ENCODE data around the gene MCRIP1.

MCRIP1 gene

DNA sequence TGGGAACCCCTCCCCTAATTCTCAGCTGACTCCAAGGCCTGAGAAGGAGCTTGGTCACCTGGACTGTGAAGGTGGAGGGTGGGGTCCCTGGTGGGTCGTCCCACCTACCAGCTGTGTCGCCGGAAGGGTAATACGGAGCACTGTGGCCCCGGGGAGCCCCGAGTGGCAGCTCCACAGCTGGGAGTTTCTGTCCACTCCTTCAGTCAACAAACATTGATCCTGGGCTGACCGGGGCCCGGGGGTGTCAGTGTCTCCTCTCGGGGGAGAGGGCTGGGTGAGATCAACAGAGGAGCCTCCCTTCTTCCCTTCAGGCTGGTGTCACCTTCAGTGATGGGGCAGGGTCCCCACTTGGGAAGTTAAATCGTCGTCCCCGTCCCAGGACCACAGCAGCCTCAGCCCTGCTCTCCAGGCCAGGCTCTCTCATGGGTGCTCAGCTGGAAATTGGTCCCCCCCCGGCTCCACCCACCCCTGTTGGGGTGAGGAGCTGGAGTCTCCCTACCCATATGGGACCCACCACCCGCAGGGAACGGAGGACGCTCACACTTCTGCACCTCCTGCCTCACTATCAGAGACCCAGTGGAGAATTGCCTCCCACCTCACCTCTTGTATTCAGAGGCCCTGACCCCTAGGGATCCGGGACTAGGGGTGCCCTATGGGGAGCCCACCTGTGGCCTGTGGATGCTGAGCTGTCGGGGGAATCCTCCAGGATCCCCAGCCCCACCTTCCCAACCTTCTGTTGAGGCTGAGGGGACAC is 27.2 kb downstream of the MCRIP1 start:
- no peak for DNase-seq (ENCODE audit: low read depth in 4 of 4, low spot score in 1 of 4)

DNA sequence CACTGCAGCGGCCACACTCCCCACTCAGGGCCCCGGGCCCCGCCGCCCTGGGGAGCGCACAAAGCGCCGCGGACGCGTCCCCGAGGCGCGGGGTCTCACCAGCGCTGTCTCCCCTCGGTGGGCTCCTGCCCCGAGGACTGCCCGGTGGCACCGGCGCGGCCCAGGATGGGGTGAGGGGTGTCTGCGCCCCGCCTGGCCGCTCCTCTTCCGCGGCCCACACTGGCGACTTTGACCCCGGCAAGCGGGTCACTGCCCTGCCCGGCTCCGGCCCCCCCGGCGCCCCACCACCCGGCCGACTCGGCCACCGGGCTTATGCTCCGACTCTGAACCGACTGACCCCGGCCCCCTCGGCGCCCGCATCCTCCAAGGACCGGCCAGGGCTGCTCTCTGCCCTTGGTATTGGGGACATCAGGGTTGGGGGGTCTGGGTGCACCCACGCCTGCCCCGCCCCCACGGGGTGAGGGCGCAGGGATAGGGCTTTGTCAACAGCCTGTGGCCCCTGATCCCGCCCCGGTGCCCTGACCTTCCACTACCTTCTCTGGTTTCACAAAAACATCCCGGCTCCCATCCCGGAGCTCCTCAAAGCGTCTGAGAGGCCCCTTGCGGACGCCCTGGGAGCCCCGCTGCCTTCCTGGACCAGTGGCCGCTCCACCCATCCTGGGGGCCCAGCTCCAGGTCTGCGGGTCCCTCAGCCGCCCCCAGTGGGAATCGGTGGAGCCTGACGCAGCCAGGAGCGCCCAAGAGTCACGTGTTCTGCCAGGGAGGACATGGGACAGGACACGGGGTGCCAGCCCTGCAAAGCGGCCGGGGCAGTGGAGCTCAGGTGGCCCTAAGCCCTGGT is 28.3 kb downstream of the MCRIP1 start:
- no peak for DNase-seq (ENCODE audit: low read depth in 4 of 4, low spot score in 1 of 4)

DNA sequence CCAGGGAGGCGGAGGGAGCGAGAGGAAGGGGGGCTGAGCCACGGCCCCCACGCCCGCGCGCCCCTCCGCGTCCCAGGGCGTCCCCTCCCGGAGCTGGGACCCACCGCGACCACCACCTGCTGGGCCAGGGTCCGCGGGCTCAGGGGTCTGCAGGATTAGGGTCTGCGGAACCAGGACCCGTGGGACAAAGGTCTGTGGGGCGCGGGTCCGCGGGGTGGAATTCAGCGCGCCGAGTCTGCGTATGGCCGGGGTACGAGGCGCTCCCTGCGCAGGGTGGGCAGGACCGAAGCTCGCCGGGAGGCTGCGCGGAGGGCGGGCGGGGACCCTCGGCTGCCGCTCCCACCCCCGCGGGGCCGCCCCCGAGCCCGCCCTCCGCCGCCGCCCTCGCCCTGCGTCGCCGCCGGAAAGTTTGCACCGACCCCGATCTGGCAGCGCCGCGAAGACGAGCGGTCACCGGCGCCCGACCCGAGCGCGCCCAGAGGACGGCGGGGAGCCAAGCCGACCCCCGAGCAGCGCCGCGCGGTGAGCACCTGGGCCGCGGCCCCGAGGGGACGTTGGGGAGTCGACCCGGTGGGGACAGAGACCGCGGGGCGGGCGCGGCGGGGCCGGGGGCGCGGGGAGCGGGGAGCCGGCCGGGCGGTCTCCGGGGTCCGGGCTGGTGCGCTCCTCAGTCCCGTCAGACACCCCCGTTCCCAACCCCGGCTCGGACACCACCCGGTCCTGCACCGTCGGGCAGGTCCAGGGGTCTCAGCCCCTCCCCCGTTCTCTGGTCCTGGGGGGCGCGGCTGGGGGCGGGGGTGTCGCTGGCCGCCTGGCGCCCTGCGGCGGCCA is 29.1 kb downstream of the MCRIP1 start, which contains the start of gene GCGR:
Gene GCGR, plus strand, starts transcription at position 423 of the 831 bp plus-strand sequence. CDS start 4,869 bp downstream, outside the sequence.
- no peak for DNase-seq (ENCODE audit: low read depth in 4 of 4, low spot score in 1 of 4)

DNA sequence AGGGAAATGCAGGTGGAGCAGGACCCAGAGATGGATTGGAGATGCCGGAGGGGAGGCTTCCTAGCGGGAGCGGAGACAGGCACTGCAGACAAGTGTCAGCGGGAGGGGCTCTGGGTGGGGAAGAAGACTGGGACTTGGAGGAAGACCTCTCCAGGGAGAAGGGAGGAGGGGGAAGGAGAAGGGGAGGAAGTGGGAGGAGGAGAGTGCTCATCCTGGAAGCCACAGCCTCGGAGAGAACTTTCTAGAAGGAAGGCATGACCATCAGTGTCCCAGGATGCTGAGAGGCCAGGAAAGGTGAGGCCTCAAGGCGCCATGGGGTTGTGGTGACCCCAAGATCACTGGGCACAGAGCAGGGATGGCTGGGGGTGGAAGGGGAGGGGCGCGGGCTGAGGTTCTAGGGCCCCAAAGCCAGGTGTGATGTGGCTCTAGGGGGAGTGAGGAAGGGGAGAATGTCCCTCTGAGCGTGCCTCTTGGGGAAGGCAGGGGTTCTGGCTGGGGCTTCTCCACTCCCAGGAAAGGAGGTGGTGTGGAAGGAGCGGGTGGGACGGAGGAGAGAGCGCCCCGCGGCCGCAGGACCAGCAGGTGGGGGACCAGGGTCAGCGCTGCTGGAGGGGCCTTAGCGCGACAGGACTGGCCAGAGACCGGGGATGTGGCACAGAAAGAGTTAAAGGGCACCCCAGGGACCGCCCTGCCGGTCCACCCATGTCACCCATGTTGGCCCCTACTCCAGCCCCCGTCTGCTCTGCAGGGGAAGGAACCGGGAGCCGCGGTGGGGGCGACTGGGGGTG is 30.0 kb downstream of the MCRIP1 start:
- no peak for DNase-seq (ENCODE audit: low read depth in 4 of 4, low spot score in 1 of 4)

DNA sequence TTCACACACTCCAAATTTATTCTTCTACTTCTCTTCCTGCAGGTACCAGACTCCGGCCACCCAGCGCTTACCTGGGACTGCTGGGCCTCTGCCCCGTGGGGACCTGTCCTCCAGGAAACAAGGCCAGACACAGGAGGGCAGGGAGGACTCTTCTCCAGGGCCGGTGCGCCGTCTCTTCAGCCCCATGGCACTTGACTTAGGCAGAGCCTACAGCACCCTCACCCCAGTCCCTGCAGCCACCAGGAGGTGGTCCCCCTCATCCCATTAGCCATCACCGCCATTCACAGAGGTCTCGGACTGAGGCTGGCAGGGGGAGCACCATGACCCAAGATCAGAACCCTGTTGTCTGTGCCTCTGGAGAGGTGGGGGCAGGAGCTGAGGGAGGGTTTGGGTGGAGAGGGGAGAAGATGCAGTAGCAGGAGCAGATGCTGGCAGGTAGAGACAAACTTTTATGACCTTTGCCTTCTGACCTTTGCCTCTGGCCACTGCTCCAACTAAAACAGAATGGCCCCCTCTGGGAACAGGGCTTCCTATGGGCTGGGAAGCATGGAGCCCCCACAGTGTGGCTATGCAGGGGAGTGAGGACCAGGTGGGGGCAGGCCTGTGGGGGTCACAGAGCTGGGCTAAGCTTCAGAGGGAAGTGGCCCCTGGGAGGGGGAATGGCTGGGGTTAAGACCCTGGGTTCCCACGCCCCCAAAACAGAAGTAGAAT is 30.9 kb downstream of the MCRIP1 start:
- DNase-seq (ENCODE audit: low read depth in 4 of 4, low spot score in 1 of 4), result no peak

DNA sequence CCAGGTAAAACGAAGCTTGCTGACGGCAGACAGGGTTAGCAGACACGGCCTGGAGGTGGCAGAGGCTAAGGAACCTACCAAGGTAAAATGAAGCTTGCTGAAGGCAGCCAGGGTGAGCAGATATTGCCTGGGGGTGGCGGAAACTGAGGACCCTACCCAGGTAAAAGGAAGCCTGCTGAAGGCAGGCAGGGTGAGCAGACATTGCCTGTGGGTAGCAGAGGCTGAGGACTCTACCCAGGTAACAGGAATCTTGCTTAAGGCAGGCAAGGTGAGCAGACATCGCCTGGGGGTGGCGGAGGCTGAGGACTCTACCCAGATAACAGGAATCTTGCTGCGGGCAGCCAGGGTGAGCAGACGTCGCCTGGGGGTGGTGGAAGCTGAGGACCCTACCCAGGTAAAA is 31.8 kb downstream of the MCRIP1 start:
- no peak for DNase-seq (ENCODE audit: low read depth in 4 of 4, low spot score in 1 of 4)

DNA sequence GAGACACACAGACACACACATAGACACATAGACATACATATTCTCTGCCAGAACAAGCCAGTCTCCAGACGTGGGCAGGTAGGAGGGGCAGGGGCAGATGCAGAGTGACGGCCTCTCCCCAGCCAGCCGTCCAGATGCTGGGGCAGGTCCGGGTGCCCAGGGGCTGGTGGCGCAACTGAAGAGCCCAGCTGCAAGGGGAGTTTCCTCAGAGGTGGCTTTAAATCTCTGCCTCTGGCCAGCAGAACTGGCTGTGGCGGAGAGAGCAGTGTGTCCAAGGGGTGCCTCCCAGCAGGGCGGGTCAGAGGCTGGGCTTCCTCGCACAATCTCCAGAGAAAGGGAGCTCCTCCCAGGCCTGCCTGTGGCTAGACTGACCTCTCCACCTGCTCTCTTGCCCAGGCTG is 38.6 kb downstream of the MCRIP1 start:
- DNase-seq (ENCODE audit: low read depth in 4 of 4, low spot score in 1 of 4), result no peak

DNA sequence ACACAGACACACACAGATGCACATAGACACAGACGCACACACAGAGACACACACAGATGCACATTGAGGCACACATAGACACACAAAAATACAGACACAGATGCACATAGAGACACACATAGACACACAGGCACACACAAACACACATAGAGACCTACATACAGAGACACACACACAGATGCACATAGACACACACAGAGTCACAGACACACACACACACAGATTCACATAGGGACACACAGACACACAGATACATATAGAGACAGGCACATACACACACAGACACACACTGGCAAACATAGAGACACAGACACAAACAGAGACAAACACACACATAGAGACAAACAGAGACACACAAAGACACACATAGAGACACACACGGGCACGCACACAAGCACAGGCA is 39.0 kb downstream of the MCRIP1 start:
- DNase-seq (ENCODE audit: low read depth in 4 of 4, low spot score in 1 of 4), result no peak

DNA sequence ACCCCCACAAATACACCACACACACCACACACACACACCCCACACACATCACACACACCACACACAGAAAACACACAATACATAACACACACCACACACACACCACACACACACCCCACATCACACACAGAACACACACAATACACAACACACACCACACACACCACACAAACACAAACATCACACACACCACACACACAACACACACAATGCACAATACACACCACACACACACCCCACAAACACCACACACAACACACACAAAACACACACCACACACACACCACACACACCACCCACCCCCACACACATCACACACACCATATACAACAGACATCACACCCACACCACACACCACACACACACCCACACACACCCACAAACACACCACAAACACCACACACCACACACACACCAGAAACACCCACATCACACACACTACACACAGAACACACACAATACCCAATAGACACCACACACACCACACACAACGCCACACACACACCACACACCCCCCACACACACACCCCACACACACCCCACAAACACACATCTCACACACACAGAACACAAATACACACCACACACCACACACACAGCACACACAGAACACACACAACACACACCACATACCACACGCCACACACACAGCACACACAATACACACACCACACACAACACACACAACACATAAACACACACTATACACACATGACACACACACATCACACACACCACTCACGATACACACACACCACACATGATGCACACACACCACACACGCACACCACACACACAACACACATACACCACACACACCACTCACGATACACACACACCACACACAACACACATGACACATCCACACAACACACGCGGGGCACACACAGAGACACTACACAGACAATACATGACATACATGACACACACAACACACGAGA is 40.1 kb downstream of the MCRIP1 start:
- no peak for DNase-seq (ENCODE audit: low read depth in 4 of 4, low spot score in 1 of 4)
